Astrocyte (in vitro differentiated cells and primary cell): ENCODE results near the gene ANKRD34C.

Experiments
- CTCF ChIP-seq: IDR thresholded peaks from 2 replicates; pipeline ENCODE4 v1.5.1; 2011; ENCODE audit warnings: low read depth, mild to moderate bottlenecking, inconsistent platforms, low read length, moderate library complexity; ENCODE audit not compliant: insufficient read depth
- EZH2 ChIP-seq: IDR thresholded peaks from 2 replicates; pipeline ENCODE4 v1.6.1; 2012; ENCODE audit warnings: mild to moderate bottlenecking, low read length, inconsistent platforms; ENCODE audit not compliant: insufficient read depth

- no peak for TF ChIP-seq CTCF
- TF ChIP-seq EZH2: no peak
Observed at GRCh38 chr15:79322306-79322705, 39.8 kb downstream of the ANKRD34C start.
